Activated T-helper 1 cell treated with Interleukin-2 at 50 U/mL for 16 hours (primary cell): ENCODE results near the gene AUTS2.

Source experiments
- DNase-seq: peaks from one replicate; pipeline ENCODE4 v3.0.0-alpha.2; 2020; ENCODE audit warnings: low read depth

Gene AUTS2

GRCh38 chr7:70744492-70744891 lies 1146.2 kb downstream of the AUTS2 start:
- no peak for DNase-seq

- no peak for DNase-seq
Measured at GRCh38 chr7:70749831-70750230, 1151.6 kb downstream of the AUTS2 start.

GRCh38 chr7:70751895-70752294 lies 1153.6 kb downstream of the AUTS2 start:
- no peak for DNase-seq

- no peak for DNase-seq
Measured at GRCh38 chr7:70752794-70753241, 1154.5 kb downstream of the AUTS2 start.

- DNase-seq, result no peak
Measured at GRCh38 chr7:70756789-70757188, 1158.5 kb downstream of the AUTS2 start.

GRCh38 chr7:70758646-70759045 lies 1160.4 kb downstream of the AUTS2 start:
- no peak for DNase-seq

GRCh38 chr7:70759674-70760073 lies 1161.4 kb downstream of the AUTS2 start:
- no peak for DNase-seq

GRCh38 chr7:70761711-70762328 lies 1163.5 kb downstream of the AUTS2 start:
- DNase-seq, result no peak

GRCh38 chr7:70762696-70763095 lies 1164.4 kb downstream of the AUTS2 start:
- DNase-seq, result no peak

GRCh38 chr7:70763961-70764691 lies 1165.9 kb downstream of the AUTS2 start:
- no peak for DNase-seq

- DNase-seq, result no peak
Measured at GRCh38 chr7:70764701-70765208, 1166.5 kb downstream of the AUTS2 start.

GRCh38 chr7:70765651-70766050 lies 1167.4 kb downstream of the AUTS2 start:
- DNase-seq, result no peak

- DNase-seq, result no peak
Measured at GRCh38 chr7:70766109-70766508, 1167.8 kb downstream of the AUTS2 start.

- no peak for DNase-seq
Measured at GRCh38 chr7:70766694-70767093, 1168.4 kb downstream of the AUTS2 start.

- DNase-seq, result no peak
Measured at GRCh38 chr7:70770154-70770553, 1171.9 kb downstream of the AUTS2 start.

GRCh38 chr7:70771451-70771850 lies 1173.2 kb downstream of the AUTS2 start:
- no peak for DNase-seq

GRCh38 chr7:70772891-70773290 lies 1174.6 kb downstream of the AUTS2 start:
- DNase-seq, result no peak

GRCh38 chr7:70773406-70773805 lies 1175.1 kb downstream of the AUTS2 start:
- no peak for DNase-seq

GRCh38 chr7:70774950-70775527 lies 1176.8 kb downstream of the AUTS2 start:
- DNase-seq, result no peak

- no peak for DNase-seq
Measured at GRCh38 chr7:70775570-70776156, 1177.4 kb downstream of the AUTS2 start.

- DNase-seq, result no peak
Measured at GRCh38 chr7:70776627-70777101, 1178.4 kb downstream of the AUTS2 start.

- no peak for DNase-seq
Measured at GRCh38 chr7:70777251-70777650, 1179.0 kb downstream of the AUTS2 start.

- DNase-seq, result no peak
Measured at GRCh38 chr7:70778585-70778984, 1180.3 kb downstream of the AUTS2 start.
